GM12891 (cell line): Measurements from ENCODE around the gene PGA3.
"Not testable (repeated sequence)": the region's sequence is repeated elsewhere in the genome, so short reads cannot be mapped to it uniquely, and the experiment has no call there.

Experiments
- DNase-seq: peaks from one replicate; pipeline ENCODE4 v3.0.0; 2011; ENCODE audit warnings: low spot score; ENCODE audit not compliant: insufficient read length
- FAIRE-seq: peaks from 2 replicates; lab custom pipeline; 2011; peaks lifted over from hg19 to GRCh38; lab: Jason Lieb, UNC

PGA3 gene

DNA sequence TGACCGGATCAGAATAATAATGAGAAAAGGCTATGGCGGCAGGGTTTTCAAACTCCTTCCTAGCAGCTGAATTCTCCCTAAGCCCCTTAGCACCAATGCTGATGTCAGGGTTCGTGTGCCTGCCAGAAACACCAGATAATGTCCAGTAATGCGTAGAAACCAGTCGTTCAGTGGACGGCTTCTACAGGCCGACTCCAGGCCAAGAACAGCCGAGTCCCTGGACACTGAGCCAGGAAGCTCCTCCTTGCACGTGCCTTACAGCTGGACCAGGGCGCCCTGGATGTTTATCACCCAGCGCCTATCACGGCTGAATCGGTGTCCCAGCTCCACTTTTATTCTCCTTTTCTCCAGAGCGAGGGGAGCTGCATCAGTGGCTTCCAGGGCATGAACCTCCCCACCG lies 8.9 kb downstream of the PGA3 start:
- FAIRE-seq, DNase-seq: not testable (repeated sequence)

DNA sequence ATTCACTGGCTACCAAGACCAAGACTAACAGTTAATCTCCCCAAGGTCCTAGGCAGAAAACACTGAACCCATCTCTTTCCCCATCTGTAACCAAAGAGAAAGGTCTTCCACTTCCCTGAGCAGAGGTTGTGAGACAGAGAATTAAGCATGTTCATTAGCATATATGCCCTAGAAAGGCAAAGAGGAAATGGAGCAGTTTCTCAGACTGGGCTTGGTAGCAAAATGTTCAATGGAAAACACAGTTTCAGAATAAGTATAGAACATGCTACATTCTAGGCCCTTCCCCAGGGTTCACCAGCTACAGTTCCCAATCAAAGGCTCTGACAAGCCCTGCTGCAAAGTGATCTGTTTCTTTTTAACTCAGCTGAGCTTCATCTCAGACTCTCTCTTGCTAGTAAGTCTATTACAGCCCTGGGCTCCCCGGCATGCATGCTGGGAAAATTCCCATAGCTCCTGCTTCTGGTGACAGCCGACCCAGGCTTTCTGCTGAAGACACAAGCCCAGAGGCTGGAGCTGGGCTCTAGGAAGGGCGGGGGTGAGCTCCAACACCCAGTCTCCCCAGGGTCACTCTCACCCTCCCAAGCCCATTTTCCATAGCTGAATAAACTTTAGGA lies 10.5 kb downstream of the PGA3 start:
- not testable (repeated sequence) for DNase-seq, FAIRE-seq

DNA sequence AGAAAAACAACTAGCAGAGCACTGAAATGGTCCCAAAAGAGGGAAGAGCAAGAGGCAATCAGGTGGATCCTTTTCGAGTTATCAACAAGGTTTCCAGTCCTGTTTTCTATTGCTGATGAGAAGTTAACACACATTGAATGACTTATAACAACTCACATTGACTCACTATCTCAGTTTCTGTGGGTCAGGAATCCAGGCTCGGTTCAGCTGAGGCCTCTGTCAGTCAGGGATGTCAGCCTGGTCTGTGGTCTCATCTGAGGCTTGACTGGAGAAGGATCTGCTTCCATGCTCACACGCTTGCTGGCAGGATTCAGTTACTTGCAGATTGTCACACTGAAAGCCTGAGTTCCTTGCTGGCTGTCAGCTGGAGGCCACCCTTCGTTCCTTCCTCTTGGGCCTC lies 15.0 kb downstream of the PGA3 start:
- FAIRE-seq, DNase-seq: not testable (repeated sequence)

DNA sequence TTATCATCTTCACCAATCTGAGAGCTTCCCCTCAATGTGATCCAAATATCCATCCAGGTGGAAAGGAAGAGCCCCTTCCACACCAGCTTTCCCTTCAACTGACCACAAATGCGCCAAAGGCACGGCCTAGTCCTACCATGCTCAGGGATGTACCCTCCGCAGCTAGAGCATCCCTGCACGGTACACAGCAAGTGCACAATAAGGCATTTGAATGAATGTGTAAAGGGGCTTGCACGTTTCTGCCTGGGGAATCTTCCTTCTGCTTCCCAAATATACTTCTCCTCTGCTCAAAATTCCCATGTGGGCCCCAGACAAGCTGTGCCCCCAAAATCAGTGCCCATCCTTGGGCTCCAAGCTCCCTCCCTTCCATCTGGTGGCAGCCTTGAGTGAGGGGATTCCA lies 15.7 kb downstream of the PGA3 start:
- FAIRE-seq, DNase-seq: not testable (repeated sequence)

DNA sequence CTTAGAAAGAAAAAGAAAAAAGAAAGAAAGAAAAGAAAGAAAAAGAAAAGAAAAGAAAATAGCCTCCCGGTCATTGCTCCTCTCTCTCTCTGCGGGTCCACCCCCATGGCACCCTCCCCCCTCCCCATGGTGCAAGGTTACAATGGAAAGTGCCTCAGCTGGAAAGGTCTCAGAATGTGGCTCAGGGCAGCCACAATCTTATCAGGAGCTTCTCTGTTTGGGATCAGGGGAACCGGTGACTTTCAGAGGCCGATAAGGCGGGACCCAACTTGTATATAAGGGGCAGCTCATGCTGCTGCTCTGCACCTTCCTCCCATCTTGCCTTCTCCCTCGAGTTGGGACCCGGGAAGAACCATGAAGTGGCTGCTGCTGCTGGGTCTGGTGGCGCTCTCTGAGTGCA lies 18.7 kb downstream of the PGA3 start, which contains the start of gene PGA4:
TSS of gene PGA4 (plus strand) at position 301 of the 400 bp plus-strand sequence. CDS start at position 355, 54 bp downstream.
- not testable (repeated sequence) for DNase-seq, FAIRE-seq

DNA sequence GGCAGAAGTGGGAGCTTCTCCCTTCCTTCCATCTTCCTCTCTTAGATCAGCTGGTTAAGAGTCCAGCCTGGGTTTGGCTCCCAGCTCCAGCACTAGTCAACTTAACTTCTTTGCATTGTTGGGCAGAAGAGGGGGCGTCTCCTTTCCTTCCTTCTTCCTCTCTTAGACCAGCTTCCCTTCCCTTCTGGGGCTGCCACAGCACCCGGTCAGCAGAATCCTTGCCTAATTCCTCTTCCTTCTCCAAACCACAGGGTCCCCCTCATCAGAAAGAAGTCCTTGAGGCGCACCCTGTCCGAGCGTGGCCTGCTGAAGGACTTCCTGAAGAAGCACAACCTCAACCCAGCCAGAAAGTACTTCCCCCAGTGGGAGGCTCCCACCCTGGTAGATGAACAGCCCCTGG lies 19.4 kb downstream of the PGA3 start:
- not testable (repeated sequence) for DNase-seq, FAIRE-seq

DNA sequence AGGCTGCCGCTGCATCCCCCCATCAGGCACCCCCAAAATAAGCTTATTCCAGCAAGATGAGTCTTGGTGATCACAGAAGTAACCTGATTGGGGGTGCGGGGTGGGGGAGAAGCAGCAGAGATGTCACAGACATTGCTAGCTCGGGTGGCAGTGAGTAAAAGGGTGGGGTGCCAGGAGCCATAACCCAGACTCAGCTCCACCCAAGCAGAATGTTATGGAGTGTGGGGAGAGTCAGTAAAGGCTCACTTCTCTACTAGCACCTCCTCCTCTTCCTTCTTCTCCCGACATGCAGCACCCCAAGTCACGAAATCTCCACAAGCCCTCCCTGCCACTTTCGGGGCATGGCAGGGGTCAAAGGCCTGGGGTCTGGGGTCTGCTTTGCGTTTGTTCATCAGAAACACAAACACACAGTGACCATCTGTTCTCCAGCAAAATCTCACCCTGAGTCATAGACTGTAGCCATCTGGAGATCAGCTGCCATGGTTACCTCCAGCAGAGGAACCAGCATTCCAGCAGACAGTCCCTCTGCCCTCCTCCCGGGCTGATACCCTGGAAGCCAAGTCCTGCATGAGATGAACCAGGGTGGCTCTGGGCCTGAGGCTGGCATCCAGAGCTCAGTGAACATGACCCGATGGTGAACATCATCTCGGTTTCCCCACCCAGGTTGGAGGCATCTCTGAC lies 23.3 kb downstream of the PGA3 start:
- not testable (repeated sequence) for DNase-seq, FAIRE-seq

DNA sequence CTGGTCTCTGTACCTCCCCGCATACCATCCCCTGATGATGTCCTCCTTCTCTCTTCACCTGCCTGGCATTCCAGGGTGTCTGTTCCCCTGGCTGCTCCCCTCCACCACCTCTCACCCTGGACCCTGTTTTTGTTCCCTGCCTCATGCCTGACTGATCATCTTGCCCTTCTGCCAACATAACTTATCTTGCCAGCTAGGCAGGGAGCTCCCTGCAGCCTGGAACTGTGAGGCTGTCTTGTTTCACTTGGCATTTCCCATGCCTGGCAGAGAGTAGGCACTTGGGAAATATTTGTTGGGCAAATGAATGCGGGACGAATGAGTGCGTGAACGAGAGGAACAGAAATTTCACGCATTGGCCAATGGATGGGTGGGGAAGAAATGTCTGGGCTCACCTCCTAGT lies 26.1 kb downstream of the PGA3 start:
- not testable (repeated sequence) for DNase-seq, FAIRE-seq

DNA sequence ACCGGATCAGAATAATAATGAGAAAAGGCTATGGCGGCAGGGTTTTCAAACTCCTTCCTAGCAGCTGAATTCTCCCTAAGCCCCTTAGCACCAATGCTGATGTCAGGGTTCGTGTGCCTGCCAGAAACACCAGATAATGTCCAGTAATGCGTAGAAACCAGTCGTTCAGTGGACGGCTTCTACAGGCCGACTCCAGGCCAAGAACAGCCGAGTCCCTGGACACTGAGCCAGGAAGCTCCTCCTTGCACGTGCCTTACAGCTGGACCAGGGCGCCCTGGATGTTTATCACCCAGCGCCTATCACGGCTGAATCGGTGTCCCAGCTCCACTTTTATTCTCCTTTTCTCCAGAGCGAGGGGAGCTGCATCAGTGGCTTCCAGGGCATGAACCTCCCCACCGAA lies 27.7 kb downstream of the PGA3 start:
- FAIRE-seq, DNase-seq: not testable (repeated sequence)

DNA sequence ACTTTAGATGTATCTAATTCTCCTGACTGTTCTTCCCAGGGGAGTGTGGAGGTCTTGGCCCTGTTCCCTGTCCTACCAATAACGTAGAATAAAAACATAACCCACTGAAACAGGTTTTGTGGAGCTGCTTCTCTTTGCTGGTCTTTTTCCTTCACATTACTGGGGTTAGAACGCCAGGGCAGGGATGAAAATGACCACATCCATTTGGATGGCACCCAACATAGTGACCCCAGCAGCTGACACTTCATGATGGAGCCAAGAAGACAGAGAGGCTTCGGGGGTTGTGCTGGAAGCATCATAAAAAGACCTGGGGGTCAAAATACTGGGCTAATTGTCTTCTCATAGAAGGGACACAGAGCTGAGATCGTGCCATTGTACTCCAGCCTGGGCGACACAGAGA lies 28.3 kb downstream of the PGA3 start:
- not testable (repeated sequence) for DNase-seq, FAIRE-seq

DNA sequence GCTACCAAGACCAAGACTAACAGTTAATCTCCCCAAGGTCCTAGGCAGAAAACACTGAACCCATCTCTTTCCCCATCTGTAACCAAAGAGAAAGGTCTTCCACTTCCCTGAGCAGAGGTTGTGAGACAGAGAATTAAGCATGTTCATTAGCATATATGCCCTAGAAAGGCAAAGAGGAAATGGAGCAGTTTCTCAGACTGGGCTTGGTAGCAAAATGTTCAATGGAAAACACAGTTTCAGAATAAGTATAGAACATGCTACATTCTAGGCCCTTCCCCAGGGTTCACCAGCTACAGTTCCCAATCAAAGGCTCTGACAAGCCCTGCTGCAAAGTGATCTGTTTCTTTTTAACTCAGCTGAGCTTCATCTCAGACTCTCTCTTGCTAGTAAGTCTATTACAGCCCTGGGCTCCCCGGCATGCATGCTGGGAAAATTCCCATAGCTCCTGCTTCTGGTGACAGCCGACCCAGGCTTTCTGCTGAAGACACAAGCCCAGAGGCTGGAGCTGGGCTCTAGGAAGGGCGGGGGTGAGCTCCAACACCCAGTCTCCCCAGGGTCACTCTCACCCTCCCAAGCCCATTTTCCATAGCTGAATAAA lies 29.3 kb downstream of the PGA3 start:
- FAIRE-seq, DNase-seq: not testable (repeated sequence)

DNA sequence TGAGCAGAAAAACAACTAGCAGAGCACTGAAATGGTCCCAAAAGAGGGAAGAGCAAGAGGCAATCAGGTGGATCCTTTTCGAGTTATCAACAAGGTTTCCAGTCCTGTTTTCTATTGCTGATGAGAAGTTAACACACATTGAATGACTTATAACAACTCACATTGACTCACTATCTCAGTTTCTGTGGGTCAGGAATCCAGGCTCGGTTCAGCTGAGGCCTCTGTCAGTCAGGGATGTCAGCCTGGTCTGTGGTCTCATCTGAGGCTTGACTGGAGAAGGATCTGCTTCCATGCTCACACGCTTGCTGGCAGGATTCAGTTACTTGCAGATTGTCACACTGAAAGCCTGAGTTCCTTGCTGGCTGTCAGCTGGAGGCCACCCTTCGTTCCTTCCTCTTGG lies 33.8 kb downstream of the PGA3 start:
- DNase-seq, result not testable (repeated sequence)

DNA sequence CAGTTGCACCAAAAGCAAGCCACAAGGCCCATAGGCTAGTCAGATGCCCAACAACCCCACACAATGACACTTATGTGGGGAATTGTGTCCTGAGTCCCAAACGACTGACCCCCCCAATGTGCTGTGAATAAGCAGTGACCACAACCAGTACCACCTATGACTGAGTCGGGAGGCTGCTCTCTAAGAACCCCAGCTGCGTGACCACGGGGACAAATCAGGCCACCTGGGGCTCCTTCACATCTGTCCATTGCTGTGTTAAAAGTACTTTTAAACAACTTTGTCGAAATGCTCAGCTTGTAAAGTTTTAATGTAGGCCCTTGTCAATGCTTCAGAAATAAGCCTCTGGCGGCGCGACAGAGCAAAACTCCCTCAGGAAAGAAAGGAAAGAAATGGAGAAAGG lies 37.0 kb downstream of the PGA3 start:
- FAIRE-seq, DNase-seq: not testable (repeated sequence)

More for the DNA sequence above, 33.8 kb downstream of the PGA3 start:
- FAIRE-seq, result not testable (repeated sequence)

DNA sequence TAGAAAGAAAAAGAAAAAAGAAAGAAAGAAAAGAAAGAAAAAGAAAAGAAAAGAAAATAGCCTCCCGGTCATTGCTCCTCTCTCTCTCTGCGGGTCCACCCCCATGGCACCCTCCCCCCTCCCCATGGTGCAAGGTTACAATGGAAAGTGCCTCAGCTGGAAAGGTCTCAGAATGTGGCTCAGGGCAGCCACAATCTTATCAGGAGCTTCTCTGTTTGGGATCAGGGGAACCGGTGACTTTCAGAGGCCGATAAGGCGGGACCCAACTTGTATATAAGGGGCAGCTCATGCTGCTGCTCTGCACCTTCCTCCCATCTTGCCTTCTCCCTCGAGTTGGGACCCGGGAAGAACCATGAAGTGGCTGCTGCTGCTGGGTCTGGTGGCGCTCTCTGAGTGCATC lies 37.6 kb downstream of the PGA3 start, which contains the start of gene PGA5:
TSS of gene PGA5 (plus strand) at position 301 of the 400 bp plus-strand sequence. CDS start at position 353, 52 bp downstream.
- FAIRE-seq, DNase-seq: not testable (repeated sequence)

DNA sequence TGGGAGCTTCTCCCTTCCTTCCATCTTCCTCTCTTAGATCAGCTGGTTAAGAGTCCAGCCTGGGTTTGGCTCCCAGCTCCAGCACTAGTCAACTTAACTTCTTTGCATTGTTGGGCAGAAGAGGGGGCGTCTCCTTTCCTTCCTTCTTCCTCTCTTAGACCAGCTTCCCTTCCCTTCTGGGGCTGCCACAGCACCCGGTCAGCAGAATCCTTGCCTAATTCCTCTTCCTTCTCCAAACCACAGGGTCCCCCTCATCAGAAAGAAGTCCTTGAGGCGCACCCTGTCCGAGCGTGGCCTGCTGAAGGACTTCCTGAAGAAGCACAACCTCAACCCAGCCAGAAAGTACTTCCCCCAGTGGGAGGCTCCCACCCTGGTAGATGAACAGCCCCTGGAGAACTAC lies 38.2 kb downstream of the PGA3 start:
- not testable (repeated sequence) for DNase-seq, FAIRE-seq

DNA sequence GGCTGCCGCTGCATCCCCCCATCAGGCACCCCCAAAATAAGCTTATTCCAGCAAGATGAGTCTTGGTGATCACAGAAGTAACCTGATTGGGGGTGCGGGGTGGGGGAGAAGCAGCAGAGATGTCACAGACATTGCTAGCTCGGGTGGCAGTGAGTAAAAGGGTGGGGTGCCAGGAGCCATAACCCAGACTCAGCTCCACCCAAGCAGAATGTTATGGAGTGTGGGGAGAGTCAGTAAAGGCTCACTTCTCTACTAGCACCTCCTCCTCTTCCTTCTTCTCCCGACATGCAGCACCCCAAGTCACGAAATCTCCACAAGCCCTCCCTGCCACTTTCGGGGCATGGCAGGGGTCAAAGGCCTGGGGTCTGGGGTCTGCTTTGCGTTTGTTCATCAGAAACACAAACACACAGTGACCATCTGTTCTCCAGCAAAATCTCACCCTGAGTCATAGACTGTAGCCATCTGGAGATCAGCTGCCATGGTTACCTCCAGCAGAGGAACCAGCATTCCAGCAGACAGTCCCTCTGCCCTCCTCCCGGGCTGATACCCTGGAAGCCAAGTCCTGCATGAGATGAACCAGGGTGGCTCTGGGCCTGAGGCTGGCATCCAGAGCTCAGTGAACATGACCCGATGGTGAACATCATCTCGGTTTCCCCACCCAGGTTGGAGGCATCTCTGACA lies 42.1 kb downstream of the PGA3 start:
- not testable (repeated sequence) for DNase-seq, FAIRE-seq

DNA sequence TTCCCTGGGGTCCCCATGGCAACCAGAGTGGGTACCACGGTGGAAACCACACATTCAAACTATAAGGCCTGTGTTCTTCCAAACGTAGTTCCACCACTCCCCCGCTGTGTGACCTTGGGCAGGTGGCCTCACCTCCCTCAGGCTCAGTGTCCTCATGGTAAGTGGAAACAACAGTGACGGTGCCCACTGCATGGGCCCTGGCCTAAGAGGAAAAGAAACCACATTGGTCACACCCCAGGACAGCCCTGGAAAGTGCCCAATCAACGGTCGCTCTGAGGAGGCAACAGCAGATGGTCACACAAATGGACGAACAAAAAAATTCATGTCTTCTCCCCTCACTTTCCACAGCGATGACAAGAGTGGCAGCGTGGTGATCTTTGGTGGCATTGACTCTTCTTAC lies 44.8 kb downstream of the PGA3 start:
- FAIRE-seq, DNase-seq: not testable (repeated sequence)

DNA sequence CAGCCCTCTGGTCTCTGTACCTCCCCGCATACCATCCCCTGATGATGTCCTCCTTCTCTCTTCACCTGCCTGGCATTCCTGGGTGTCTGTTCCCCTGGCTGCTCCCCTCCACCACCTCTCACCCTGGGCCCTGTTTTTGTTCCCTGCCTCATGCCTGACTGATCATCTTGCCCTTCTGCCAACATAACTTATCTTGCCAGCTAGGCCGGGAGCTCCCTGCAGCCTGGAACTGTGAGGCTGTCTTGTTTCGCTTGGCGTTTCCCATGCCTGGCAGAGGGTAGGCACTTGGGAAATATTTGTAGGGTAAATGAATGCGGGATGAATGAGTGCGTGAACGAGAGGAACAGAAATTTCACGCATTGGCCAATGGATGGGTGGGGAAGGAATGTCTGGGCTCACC lies 45.9 kb downstream of the PGA3 start:
- not testable (repeated sequence) for FAIRE-seq, DNase-seq
